GM18861 (cell line): ENCODE measurements around the gene SKIDA1.

Experiments used
- ATAC-seq: cut with Tn5 transposase; IDR thresholded peaks from one replicate; pipeline ENCODE4 v1.9.1; 2021; ENCODE audit not compliant: unreplicated experiment

Gene SKIDA1

DNA sequence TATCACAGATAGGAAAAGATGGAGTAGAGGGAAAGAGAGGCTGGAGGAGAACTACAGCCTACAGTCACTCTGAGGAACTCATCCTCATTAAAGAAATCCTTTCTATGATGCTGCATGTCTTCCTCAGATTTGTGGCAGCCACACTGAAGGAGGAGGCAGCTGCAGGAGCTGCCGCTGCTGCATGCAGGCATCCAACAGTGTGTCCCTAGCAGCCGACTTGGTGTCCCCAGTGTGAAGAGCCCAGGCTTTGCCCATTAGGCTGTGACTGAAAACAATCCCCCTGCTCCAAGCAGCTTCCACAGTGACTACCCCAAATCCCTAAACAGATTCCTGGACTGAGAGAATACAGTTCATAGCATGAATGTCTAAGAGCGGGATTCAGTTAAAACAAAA is 23.1 kb downstream of the SKIDA1 start:
- ATAC-seq, result no peak

DNA sequence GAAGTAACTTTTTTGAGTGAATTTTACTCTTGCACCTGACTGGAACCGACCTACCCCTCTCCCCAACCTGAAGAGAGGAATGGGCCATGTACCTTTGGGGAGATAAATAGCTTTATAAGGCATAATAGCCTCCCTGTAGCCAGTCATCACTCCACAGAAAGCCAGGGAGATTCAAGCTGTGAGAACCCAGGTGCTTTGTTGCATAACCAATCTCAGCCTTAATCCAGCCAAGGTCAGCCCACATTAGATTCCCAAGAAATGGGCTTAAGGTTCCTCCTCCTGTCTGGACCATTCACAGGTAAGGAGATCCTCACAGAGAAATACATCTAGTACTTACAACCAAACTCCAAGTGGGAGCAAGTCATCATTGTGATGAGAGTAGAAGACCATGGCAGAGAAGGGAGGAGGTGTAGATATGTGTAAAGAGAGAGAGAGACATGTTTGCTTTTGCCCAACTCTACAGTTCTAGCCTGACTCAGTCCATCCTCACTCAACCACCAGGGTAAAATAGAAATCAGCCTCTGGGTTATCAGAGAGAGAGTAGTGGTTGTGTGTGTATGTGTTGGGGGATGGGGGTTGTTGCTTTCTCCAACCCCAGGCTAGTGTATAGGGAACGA is 23.6 kb downstream of the SKIDA1 start:
- ATAC-seq, result no peak

DNA sequence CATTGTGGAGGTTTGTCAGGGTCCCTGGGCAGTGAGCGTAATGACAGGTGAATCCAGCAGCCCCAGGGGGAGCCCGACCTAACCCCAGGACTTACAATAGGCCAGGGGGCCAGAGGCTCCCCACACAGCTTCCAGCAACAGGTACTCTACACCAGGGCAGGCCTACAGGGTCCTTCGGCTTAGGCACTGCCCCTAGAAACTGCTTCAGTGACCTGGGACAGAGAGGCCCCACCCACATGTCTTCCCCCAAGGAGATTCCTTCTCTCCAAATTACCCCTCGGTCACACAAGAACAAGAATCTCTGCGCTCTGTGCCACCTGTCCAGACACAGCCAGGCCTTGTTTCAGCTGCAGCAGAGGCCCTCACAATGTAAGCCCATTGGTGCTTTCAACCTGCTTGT is 24.4 kb downstream of the SKIDA1 start:
- ATAC-seq, result no peak

DNA sequence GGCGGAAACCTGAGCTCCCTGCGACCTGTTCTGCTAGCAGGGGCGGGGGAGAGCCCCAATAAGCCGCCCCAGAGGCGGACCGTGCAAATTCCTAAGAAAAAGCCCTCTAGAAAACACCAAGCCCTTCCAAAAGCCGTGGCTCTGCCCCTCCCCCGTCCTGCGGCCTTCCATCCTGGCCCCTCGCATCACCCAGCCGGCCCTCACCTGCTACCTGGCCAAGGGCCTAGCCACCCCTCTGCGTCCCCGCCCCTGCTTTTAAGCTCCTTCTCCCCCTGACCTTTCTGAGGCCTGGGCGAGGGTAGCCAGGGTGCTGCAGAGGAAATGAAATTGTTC is 24.9 kb downstream of the SKIDA1 start:
- ATAC-seq, result no peak

DNA sequence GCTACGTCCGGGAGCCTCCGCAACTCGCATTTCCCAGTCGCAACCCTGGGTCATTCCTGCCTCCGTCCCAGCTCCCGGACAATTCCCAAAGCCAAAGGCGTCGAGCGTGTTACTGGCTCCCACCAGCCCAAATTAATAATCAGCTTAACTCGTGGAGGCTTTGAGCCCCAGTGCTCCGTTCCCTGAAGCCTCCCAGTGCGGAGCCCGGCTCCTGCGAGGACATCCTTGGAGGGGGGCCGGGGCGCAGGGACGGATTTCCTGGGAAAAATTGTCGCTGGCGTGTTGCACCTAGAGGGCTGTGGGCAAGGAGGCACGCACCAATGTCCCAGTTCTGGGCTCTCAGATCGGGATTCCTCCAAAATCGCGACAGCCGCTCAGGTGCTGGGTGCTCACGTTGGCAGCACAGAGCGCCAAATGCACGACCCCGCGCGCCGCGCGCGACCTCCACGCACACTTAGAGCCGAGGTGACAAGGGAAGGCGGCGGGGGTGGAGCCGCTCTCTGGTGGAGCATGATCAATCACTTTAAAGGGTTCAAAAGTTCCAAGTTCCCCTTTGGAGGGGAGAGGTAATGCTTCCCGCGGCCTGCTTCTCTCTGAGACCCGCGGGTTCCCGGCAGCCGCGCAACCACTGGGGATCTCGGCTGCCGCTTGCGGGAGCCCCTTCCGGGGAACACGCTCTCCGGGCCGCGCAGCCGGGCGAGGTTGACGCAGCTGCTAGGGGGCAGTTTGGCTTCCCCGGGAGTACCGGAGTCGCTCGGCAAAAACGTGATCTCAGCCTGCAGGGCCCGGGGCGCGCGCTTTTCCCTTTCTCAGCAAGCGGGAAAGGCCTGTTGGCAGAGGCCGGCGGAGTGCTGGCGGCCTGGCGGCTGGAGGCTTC is 25.5 kb downstream of the SKIDA1 start:
- no peak for ATAC-seq

DNA sequence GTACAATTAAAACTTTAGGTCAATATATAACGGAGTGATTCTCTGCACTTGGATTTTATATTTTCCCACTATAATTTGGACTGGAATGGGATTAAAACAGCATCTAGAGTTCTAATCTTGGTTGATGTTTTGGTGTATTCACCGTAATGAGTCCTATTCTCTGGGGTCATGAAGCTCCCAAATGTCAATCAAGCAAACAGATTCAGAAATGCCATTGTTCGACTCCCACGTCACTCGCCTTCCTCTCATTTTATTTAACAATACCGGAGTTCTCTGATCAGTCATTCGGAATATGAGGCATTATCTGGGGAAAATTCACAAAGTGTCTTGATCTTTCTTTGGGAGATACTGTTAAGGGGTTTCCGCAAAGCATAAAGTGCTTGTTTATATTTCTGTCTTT is 26.5 kb downstream of the SKIDA1 start:
- ATAC-seq, result no peak

DNA sequence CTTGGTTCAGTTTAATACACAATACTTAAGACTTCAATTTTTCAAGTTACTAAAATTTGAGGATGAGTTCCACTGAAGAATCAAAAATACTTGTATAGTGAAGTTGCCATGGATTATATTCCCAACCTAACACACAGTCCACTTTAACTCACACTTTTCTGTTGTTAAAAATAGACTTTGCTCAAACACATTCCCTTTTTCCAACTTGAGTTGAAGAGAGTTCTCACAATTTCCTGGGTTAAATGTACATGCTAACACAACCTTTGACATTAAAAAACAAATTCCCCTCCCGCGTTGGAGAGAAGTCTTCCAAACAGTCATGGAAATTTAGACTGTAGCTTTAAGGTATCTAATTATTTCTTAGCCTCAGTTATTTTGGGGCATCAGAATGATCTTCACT is 27.1 kb downstream of the SKIDA1 start:
- ATAC-seq, result no peak

DNA sequence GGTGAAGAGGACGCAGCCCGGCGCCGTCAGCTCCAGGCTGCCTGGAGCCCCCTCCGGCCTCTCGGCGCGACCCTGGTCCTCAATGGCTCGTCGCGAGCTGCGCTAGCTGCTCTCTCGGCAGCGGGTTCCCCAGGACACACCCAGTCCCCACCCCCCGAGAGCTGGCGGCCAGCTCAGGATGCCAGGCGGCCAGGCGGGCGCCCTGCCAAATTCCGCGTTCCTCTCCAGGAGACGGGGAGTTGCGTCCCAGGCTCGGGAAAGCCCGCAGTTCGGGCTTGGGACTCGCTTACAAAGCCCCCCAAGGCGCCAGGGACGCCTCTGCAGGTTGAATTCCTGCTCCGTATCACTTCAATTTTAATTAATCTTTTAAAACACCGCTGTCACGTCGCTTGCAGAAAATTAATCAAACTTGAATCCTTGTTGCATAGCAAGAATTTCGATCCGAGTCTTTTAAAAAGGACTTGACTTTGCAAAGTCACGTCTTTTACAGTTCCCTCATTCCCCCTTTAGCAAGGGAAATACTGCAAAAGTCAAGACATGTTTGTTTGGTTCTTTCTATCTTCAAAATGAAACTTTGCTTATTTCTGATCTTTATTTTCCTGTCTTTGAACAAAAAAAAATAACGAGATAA is 28.2 kb downstream of the SKIDA1 start:
- ATAC-seq, result no peak

DNA sequence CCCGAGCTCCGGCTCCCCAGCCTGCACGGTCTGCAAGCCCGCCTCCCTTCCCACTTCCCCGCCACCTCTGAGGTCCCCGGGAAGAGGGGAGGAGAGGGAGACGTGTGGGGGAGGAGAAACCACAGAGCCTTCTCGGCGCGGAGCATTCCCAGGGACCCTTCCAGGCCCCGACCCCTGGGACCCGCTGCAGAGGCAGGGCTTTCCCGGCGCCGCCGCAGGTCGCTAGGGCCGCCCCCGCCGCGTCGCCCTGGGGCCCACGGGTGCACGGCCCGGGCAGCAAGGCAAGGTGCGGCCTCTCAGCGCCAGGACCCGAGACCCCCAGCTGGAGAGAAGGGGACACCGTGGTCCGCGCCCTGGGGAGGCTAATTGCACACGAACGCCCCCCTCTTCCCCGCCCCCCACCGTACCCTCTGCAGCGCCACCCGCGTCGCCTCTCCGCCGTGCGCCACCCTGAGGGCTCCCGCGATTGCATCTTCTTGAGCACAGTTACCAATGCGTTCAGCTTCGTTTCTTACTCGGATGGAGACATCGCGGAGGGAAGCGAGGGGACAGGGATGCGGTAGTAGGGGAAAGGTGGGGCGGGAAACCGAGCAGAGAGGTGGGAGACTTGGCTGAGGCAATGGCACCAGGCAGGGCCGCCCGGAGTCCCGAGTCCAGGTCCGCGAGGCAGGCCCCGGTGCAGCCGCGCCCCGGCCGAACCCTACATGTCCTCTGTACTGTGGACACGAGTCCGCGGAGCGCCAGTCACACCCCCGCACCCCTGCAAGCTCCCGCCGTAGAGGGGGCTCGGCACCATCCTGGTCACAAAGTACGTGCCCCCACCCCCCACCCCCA is 28.9 kb downstream of the SKIDA1 start:
- ATAC-seq, result peak; percentile 43

DNA sequence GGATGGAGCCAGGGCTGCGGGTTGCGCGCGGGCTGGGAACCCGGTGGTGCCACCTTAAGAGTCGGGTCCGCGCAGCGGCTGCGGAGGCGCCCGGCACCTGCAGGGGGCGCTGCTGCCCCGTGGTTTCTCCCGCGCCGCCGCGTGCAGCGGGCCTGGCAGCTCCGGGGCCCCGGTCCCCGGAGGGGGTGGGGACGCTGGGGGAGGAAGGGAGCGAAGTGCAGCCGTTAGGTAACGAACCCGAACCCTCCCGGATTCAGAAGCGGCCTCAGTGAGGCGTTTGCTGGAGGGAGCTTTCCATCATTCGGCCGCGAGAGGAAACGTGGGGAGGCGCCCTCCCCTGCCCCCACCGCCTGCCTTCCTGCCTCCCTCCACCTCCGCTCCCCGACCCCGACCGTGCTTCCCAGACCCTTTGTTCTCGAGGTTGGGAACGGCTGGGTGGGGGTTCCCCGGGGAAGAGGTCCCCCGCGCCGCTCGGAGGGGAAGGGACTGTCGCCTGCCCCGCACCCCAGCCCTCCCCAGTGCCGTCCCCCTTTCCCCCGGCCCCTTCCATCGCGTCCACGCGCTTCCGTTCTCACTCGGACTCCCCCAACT is 29.6 kb downstream of the SKIDA1 start:
- ATAC-seq, result peak; percentile 82

DNA sequence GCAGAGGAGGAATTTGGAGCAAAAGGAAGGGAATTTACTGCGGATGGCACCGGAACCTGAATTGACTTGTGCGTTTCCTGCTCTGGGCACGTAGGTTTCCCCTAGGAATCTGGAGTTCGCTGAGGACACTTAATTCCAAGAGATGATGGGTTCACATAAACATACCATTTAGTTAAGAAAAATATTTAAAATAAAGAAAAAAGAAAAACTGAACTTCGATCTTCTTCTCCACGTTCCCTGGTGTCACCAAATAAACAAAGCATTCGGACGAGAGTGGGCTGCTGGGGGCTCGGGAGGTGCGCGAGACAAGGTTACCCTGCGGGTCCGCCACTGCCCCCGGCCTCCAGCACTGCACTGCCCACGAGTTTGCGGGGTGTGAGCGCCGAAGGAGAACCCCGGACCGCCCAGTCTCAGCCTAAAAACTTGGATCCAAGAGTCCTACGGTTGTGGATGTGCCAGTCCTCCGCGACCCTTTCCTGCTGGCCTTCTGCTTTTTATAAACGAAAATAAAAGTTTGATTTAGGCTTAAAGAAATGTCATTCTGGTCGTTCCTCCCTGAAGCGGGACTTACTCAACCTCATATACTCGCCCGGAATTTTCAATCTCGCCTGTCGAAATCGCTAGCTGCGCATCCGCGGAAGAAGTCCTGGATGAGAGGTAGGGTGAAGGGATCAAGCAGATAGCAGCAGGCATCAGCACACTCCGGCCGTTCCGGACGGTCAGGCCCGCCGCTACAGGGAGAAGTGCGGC is 30.3 kb downstream of the SKIDA1 start:
- no peak for ATAC-seq

DNA sequence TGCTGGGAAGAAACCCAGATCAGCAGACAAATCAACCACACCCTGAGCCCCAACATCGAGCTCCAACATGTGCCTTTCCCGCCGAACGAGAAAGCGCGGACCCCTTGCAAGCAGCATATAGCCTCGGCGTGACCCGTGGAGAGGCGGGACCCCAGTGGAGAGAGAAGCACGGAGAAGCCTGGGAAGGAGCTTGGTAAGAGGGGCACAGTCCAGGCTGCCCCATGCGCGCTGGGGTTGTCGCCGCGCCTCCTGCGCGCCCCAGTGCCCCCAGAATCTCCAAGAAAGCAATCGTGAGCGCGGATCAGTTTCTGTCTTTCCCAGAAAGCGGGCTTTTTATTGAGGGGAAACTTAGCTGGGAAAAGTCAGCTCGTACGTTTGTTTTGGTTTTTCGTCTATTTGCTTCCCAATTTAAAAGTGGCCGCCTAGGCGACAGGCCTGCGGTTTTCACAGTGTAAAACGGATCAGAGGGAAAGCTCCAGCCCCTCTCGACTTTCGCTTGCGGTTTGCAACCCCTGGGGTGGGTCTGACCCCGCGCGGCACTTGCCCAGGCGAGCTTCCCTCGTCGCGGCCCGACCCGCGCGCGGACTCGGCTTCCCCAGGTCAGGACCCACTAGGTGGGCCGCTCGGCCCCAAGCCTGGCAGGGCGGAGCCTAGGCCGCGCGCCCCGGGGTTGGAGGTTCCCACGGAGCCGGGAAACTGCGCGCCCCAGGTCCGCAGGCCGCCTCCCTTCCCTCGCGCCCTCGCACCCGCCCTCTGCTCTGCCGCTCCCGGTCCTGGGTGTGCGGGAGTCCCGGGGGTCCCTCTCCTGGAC is 31.1 kb downstream of the SKIDA1 start:
- no peak for ATAC-seq

DNA sequence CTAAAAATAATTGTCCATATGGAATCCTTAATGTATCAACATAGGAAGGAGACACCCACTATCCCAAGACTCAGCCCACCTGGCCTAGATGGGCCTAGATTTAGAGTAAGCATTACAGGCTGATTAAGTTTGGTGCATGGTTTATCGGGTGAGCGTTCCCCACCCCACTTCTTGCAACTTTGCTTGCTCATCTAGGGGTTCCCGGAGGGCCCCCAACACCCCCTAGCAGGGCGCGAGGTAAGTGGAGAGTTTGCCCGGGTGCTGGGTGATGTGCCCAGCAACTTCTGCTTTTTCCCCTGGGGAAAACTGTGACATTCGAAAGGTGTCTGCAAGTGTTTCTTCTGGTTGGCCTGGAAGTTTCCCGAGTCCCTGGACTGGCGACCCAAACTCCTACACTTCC is 31.7 kb downstream of the SKIDA1 start:
- ATAC-seq, result no peak

DNA sequence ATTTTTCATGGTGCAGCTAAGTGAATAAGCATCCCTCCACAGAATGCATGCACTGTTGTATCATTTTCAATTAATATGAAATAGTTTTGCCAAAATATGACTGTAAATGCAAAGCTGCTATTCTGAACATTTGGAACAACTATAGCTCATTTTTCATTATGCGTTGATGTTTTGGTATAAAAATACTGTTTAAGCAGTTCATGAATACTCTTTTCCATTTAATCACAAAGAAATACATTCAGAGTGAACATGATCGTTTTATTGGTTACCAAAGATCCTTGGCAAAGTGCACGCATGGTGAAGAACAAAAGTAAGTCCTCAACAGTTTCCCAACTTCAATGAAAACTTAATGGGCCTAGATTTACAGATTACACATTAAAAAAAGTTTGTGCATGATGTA is 33.1 kb downstream of the SKIDA1 start:
- no peak for ATAC-seq

DNA sequence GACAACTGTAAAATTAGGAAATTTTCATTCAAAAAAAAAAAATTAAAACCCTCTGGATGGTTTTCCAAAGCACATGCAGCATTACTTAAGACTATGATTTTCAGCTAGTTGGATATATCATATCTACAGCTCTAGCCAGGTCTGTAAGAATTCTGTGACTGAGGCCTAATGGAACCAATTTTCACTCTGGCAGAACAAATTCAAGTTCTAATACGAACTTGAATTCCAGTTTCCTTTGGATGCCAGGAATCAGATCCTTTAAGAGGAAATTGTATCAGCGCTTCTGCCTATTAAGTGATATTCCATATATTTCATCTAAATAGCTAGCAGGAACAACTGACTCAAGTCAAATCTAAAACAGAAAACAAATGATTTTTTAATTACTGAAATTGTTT is 34.8 kb downstream of the SKIDA1 start:
- no peak for ATAC-seq

DNA sequence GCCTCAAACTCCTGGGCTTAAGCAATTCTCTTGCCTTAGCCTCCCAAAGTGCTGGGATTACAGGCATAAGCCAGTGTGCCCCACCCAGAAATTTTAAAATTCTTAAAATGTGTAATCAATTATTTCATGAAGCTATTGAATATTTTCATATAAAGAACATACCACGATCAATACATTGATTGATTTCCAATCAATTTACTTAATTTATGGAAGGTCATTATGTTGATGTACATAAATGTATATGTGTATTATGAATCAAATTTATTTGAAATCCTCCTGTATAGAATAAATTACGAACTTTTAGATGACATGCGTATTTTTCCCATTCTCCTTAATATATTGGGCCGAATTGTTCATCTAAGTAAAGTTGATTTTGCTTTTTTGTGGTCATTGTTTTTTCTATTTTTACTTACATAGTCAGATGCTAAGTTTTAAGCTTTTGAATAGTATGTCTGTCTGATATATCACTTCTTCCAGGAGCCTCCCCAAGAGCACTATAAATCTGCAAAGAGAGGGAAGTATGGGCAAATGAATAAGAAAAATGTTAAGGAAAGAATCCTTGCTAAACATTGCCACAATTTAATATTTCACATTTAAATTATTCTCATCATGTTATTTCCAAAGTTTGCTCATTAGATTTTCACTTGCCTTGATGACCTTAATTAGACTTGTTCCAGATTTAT is 35.3 kb downstream of the SKIDA1 start:
- no peak for ATAC-seq

DNA sequence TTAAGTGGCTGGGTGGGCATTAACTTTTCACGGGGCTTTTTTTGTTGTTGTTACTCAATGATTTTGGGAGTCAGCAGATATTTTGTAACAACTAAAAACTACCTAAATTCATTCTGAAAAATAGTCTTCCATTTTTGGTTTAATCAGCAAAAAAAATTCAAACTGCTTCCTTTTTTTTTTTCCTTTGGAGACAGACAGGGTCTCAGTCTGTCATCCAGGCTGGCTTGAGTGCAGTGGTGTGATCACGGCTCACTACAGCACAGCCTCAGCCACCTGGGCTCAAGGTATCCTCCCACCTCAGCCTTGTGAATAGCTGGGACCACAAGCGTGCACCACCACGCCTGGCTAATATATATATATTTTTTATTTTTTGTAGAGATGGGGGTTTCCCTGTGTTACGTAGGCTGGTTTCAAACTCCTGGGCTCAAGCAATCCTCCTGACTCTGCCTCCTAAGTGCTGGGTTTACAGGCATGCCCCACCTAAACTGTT is 36.5 kb downstream of the SKIDA1 start:
- no peak for ATAC-seq

DNA sequence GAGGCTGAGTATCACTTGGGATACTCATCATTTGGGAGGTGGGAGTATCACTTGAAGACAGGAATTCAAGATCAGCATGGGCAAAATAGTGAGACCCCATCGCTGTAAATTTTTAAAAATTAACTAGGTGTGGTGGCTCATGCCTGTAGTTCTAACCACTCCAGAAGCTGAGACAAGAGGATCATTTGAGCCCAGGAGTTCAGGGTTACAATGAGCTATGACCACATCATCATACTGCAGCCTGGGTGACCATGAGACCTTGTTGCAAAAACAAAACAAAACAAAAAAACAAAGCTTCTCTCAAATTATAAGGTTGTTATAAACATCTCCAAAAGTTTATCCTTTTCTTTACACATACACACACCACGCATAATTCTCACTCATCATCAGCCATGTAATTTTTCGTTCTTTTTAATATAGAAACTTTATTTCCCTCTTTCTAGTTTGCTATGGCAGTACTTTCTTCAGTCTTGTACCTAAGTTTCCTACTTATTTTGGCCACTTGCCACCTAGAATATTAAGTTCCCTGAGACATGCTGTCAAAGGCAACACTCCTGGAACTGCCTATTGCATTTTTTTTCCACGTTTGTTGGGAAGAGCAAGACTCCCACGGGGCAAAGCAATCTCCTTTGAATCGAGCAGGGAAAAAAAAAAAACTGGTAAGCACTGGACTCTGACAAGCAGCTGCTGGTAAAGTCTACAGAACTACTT is 37.1 kb downstream of the SKIDA1 start:
- no peak for ATAC-seq
